MM.1S (cell line): Measurements from ENCODE around the gene ILF2.

Experiments
- DNase-seq: peaks from one replicate; pipeline ENCODE4 v3.0.0-alpha.2; 2015
- H2AFZ ChIP-seq: fragments of 300-600 bp; sonication (generic); 2 replicates; pipeline ENCODE4 v1.6.0; 2016; ENCODE audit warnings: antibody characterized with exemption, low read length
- H3F3A ChIP-seq: fragments of 300-600 bp; sonication (generic); 2 replicates; pipeline ENCODE4 v1.6.1; 2016; ENCODE audit warnings: mild to moderate bottlenecking, antibody characterized with exemption, low read length, moderate library complexity, mixed read lengths; ENCODE audit not compliant: insufficient read depth
- H3K27ac ChIP-seq: fragments of 300-600 bp; sonication (generic); 2 replicates; pipeline ENCODE4 v1.5.1; 2016; ENCODE audit warnings: mild to moderate bottlenecking, low read length
- H3K27me3 ChIP-seq: fragments of 300-600 bp; sonication (generic); replicated peaks from 2 replicates; pipeline ENCODE4 v1.6.0; 2016; ENCODE audit warnings: low read length; ENCODE audit not compliant: insufficient read depth
- H3K36me3 ChIP-seq: fragments of 300-600 bp; sonication (generic); replicated peaks from 2 replicates; pipeline ENCODE4 v1.6.1; 2016; ENCODE audit warnings: mild to moderate bottlenecking, low read length, mixed read lengths; ENCODE audit not compliant: insufficient read depth
- H3K4me1 ChIP-seq: fragments of 300-600 bp; sonication (generic); 2 replicates; pipeline ENCODE4 v1.6.1; 2016; ENCODE audit warnings: low read length, mixed read lengths
- H3K4me2 ChIP-seq: fragments of 300-600 bp; sonication (generic); 2 replicates; pipeline ENCODE4 v1.6.0; 2016; ENCODE audit warnings: low read depth, low read length
- H3K4me3 ChIP-seq: fragments of 300-600 bp; sonication (generic); 2 replicates; pipeline ENCODE4 v1.5.1; 2016; ENCODE audit warnings: low read length, mixed read lengths
- H3K79me2 ChIP-seq: fragments of 300-600 bp; sonication (generic); 2 replicates; pipeline ENCODE4 v1.6.1; 2016; ENCODE audit warnings: mixed run types, low read length, mixed read lengths
- H3K9ac ChIP-seq: fragments of 300-600 bp; sonication (generic); 2 replicates; pipeline ENCODE4 v1.6.1; 2016; ENCODE audit warnings: low read length, mixed read lengths
- H3K9me2 ChIP-seq: fragments of 300-600 bp; sonication (generic); replicated peaks from 2 replicates; pipeline ENCODE4 v1.6.1; 2016; ENCODE audit warnings: mild to moderate bottlenecking, low read length, mixed read lengths; ENCODE audit not compliant: insufficient read depth
- H3K9me3 ChIP-seq: fragments of 300-600 bp; sonication (generic); replicated peaks from 2 replicates; pipeline ENCODE4 v1.6.1; 2016; ENCODE audit warnings: mild to moderate bottlenecking, low read length, mixed read lengths; ENCODE audit not compliant: insufficient read depth
- H4K20me1 ChIP-seq: fragments of 300-600 bp; sonication (generic); 2 replicates; pipeline ENCODE4 v1.6.1; 2016; ENCODE audit warnings: mild to moderate bottlenecking, low read length, moderate library complexity, mixed read lengths; ENCODE audit not compliant: insufficient read depth
- EZH2 ChIP-seq: fragments of 300-600 bp; sonication (generic); optimal IDR thresholded peaks from 2 replicates; pipeline ENCODE3; 2017; ENCODE audit warnings: low read depth, mild to moderate bottlenecking, antibody characterized with exemption, low read length, mixed read lengths
- EZH2phosphoT487 ChIP-seq: fragments of 300-600 bp; sonication (generic); IDR thresholded peaks from 2 replicates; pipeline ENCODE4 v1.6.1; 2018; ENCODE audit warnings: antibody characterized with exemption, low read length
- TF ChIP-seq, protein P1 (sequence below): fragments of 300-600 bp; sonication (generic); IDR thresholded peaks from 2 replicates; pipeline ENCODE4 v1.5.1; 2016; ENCODE audit warnings: antibody characterized with exemption, low read length, mixed read lengths

Gene ILF2

DNA sequence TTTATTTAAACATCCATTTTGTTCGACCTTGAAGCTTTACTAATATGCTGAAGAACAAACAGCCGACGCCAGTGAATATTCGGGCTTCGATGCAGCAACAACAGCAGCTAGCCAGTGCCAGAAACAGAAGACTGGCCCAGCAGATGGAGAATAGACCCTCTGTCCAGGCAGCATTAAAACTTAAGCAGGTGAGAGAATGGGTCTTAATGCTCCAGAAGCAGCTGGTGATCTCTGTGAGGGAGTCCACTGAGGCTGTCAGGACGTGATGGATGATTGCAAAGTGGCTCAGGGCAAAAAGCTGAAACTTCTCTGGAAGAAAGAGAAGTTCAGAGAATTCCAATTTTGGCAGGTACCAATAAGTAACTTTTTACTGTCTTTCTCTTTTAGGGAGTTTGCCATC lies 32.5 kb downstream of the ILF2 start:
- TF ChIP-seq, protein P1, sequence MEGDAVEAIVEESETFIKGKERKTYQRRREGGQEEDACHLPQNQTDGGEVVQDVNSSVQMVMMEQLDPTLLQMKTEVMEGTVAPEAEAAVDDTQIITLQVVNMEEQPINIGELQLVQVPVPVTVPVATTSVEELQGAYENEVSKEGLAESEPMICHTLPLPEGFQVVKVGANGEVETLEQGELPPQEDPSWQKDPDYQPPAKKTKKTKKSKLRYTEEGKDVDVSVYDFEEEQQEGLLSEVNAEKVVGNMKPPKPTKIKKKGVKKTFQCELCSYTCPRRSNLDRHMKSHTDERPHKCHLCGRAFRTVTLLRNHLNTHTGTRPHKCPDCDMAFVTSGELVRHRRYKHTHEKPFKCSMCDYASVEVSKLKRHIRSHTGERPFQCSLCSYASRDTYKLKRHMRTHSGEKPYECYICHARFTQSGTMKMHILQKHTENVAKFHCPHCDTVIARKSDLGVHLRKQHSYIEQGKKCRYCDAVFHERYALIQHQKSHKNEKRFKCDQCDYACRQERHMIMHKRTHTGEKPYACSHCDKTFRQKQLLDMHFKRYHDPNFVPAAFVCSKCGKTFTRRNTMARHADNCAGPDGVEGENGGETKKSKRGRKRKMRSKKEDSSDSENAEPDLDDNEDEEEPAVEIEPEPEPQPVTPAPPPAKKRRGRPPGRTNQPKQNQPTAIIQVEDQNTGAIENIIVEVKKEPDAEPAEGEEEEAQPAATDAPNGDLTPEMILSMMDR = no peak
- no peak for TF ChIP-seq EZH2phosphoT487
- no peak for TF ChIP-seq EZH2

GRCh38 chr1:153636312-153636711 lies 34.5 kb downstream of the ILF2 start:
- H3K4me3 ChIP-seq = no peak overlapping the region
- peaks cover 5% of the 10 kb centered on the region for H3F3A ChIP-seq
- H3K9me2 ChIP-seq = no peaks in the 10 kb centered on the region
- no peak overlapping the region for H3K4me2 ChIP-seq
- no peak for DNase-seq
- H3K27me3 ChIP-seq = no peaks in the 10 kb centered on the region
- H3K9me3 ChIP-seq = no peaks in the 10 kb centered on the region
- TF ChIP-seq EZH2phosphoT487 (no peak), EZH2 (no peak)
- TF ChIP-seq, protein P1 = no peak
- peaks cover 4% of the 10 kb centered on the region; the same call in 1 of the 2 replicates for H3K4me1 ChIP-seq
- peaks cover 73% of the 10 kb centered on the region for H3K79me2 ChIP-seq
- no peak overlapping the region for H3K27ac ChIP-seq
- H4K20me1 ChIP-seq = no peaks in the 10 kb centered on the region
- no peak overlapping the region for H2AFZ ChIP-seq
- no peak overlapping the region for H3K9ac ChIP-seq
- H3K36me3 ChIP-seq = peaks cover 42% of the 10 kb centered on the region

More for the DNA sequence above, 32.5 kb downstream of the ILF2 start:
- H3K27me3 ChIP-seq = no peaks in the 10 kb centered on the region
- H3K4me2 ChIP-seq = no peak overlapping the region
- no peaks in the 10 kb centered on the region for H3K9me3 ChIP-seq
- peaks cover 4% of the 10 kb centered on the region; the same call in 1 of the 2 replicates for H3K4me1 ChIP-seq
- peaks cover 93% of the 10 kb centered on the region for H3K79me2 ChIP-seq
- H3F3A ChIP-seq = peaks cover 5% of the 10 kb centered on the region
- DNase-seq = no peak
- no peak overlapping the region for H3K4me3 ChIP-seq
- no peaks in the 10 kb centered on the region for H4K20me1 ChIP-seq
- H2AFZ ChIP-seq = no peak overlapping the region
- H3K36me3 ChIP-seq = peaks cover 60% of the 10 kb centered on the region
- H3K9ac ChIP-seq = no peak overlapping the region
- no peaks in the 10 kb centered on the region for H3K9me2 ChIP-seq
- no peak overlapping the region for H3K27ac ChIP-seq

DNA sequence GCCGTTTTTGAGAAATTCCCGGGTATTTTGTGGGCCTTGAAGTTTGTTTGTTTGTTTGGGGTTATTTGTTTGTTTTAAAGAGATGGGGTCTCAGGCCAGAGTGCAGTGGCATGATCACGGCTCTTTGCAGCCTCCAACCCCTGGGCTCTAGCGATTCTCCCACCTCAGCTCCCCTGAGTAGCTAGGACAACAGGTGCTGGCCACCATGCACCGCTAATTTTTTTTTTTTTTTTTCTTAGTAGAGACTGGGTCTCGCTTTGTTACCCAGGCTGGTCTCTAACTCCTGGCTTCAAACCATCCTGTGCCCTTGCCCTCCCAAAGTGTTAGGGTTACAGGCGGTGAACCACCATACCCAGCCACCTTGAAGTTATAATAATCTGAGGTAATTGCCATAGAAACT lies 34.9 kb downstream of the ILF2 start:
- H3K27ac ChIP-seq = no peak overlapping the region
- no peak for DNase-seq
- no peaks in the 10 kb centered on the region for H3K9me2 ChIP-seq
- peaks cover 69% of the 10 kb centered on the region for H3K79me2 ChIP-seq
- peaks cover 4% of the 10 kb centered on the region; the same call in 1 of the 2 replicates for H3K4me1 ChIP-seq
- no peaks in the 10 kb centered on the region for H3K9me3 ChIP-seq
- peaks cover 5% of the 10 kb centered on the region for H3F3A ChIP-seq
- H3K9ac ChIP-seq = no peak overlapping the region
- no peak overlapping the region for H3K4me3 ChIP-seq
- peaks cover 37% of the 10 kb centered on the region for H3K36me3 ChIP-seq
- no peak overlapping the region for H2AFZ ChIP-seq
- no peaks in the 10 kb centered on the region for H3K27me3 ChIP-seq
- no peak for TF ChIP-seq EZH2
- TF ChIP-seq, protein P1 = no peak
- no peak for TF ChIP-seq EZH2phosphoT487
- H3K4me2 ChIP-seq = no peak overlapping the region
- H4K20me1 ChIP-seq = no peaks in the 10 kb centered on the region
